HG02981 (cell line): ENCODE results near the gene TTC13.

Source experiments
- ATAC-seq: cut with Tn5 transposase; IDR thresholded peaks from one replicate; pipeline ENCODE4 v1.9.1; 2021; ENCODE audit warnings: mild to moderate bottlenecking, moderate library complexity; ENCODE audit not compliant: unreplicated experiment

The TTC13 gene

DNA sequence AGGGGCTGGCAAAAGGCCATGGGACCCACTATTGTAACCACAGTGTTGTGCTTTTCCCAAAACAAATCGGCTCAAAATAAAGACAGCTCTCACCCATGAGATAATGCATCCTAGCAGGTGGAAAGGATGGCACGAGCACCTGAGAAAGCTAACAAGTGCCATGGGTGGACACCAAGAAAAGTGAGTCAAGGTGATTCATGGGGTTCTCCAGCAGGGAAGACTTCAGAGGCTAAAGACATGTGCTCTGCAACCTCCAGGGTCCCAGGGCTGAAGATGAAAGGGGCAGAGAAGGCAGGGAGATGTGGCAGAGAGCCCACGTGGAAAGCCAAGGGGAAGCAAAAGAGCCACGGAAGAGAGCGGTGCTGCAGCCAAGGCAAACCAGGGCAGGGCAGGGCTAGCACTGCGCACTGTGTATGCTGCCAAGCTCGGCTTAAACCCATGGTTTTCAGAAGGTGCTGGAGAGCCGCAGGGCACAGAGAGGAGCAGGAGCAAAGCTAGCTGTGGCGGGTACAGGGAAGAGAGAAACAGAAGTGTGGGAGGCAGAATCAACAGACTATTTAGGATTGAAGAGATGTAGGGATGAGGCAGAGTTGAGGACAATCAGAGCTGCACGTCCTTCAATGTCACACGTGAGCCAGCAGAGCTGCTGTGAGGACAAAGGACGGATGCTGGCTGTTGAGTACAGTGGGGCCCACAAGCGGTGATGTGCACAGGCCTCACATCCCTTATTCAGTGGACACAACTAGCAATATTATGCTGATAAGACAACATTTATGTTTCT is 68.5 kb downstream of the TTC13 start:
- no peak for ATAC-seq

DNA sequence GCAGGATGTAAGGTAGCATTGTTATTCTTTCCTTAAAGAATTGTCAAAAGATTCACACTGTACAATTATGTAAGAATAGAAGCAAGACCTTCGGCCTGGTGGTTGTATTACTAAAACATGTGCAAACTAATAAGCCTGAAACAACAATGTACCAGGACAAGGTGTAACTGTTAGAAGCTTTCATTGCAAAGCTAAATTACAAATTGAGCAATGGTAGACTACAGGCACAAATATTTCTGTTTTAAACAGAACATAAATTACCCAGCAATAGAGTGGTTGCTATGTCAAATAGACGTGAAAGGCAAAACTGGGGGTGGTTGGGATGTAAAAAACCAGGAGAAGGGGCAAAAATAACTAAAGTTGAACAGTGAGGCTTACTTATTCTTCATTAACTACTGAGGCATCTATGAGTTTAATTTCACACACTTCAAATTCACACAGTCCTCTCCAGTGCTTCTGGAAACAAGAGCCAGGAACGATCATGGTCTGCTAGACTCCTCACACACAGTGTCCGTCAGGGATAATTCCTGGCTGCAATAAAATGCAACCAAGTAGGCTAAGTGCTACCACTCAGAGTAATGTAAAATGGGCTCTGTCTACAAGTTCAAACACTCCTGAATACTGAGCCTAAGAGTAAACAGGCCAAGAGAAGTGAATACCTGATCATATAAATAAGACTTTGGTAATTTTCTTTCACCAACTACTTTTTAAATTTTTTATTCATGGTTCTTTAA is 71.0 kb downstream of the TTC13 start:
- no peak for ATAC-seq

DNA sequence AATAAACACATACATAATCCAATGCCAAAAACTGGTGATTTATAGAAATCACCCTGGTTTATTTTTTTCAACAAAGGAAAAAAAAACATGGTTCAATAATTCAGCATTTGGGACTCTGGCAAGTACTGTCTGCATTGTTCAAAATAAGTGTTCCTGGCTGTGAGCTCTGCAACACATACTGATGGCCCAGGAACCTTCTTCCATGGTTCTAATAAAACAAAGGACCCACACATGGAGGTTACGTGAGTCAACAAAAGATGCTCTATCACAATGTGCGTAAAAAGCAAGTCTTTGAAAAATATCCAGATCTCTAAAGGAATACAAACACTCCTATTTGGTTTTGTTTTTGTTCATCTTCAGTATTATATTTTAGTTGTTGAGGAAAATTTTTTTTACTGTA is 72.4 kb downstream of the TTC13 start:
- ATAC-seq = no peak

DNA sequence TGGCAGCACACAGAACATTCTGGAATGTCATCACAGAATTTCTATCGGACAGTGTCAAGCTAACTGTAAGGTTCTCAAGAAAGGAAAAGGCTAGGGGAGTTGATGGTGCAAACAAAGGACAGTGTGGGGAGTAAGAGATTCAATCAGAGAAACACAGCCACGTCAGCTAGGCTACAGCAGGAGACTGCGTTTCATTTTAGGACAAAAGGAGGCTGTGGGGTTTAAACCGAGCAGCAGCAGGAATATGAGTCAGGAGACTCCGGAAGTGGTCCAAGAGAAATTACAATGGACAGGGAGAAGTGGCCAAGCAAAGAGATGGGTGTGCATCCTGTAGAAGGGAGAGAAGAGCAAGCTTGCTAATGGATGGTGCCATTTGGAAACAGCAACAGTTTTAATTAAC is 72.9 kb downstream of the TTC13 start:
- ATAC-seq = no peak

DNA sequence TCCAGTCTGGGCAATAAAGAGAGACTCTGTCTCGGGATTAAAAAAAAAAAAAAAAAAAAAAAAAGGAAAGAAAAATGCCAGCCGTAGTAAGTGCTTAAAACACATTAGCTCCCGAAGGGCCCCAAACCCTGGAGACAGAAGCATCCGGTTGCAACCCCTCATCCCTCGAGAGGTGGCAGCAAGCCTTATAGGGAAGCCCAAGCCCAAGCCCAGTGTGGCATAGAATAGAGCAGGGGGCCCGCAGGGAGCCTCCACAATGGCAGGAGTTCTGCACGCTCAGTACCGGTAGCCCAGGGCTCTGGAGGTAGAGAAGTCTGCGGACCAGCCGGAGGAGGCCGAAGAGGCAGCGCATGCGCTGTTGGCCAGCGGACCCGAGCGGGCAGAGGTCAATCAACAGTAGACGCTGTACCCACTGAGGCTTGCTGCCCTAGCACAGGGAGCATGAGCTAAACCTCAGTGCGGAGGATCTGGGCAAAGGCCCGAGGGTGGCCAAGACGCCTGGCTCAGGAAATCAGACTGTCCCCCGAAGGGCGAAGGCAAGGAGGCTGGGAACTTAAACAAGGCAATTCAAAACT is 76.2 kb downstream of the TTC13 start:
- no peak for ATAC-seq

DNA sequence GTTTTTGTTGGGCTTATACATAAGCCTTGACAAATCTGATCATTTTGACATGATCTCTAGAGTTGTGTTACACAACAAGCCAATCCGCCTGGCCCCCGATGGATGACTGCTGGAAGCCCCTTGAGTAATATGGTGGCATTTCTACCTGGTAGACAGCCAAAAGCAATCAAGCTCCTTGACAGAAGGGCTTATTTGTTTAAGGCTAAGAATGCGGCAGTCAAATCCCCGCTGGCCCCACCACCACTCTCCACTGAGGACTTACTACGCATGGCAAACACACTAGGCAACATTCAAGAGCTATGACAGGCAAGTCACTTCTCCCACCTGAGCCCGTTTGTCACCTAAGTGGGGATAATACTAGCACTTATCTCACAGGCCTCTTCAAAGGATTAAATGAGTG is 77.0 kb downstream of the TTC13 start:
- ATAC-seq = no peak

DNA sequence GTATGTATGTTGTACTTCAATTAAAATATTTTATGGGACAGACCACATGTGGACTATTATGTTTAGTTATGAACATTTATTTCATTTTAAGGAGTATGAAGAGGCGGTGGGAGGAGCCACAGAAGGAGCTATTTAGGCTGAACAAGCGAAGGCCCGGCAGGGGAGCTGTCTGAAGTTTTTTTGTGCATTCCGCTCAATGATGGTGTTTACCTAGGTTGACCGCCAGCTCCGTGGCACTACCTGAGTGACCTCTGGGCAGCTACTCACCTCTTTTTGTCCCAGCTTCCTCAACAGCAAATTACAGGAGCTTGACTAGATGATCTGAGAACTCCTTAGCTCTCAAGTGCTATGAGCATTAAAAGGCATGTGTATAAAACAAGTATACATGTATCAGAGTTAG is 77.7 kb downstream of the TTC13 start:
- no peak for ATAC-seq

DNA sequence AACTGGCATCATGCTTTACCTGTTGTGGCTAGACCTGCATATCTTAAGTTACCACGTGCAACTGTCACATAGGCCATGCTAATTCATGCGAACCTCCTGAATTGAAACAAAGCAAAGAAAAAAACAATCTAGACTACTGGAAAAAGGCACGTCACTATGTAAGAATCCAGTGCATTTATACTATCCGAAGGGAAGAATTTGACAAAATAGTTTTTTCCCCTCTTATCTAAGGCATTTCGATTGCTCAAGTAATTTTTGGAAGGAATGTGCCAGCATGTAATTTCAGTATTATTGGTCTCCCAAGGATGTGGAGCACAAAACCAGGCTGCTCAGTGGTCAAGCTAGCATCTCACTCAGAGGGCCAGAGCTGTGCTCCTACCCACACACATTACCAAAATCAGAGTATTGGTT is 78.8 kb downstream of the TTC13 start:
- no peak for ATAC-seq

DNA sequence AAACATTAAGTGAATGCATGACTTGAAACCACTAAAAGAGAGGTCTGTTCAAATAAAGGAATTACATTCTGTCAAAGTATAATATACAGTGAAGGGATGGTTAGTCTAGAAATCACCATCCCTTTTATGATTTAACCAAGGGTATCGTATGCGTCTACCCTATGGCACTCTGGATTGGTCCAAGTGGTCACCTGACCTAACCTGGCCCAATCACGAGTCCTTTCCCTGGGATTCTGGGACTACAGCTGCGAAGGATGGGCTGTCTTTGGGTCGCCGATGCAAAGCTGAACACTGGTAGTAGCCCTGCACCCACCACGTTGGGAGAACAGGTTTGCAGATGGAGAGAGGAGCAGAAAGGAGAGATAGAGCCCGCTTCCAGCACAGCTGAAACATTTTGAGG is 79.9 kb downstream of the TTC13 start:
- no peak for ATAC-seq

DNA sequence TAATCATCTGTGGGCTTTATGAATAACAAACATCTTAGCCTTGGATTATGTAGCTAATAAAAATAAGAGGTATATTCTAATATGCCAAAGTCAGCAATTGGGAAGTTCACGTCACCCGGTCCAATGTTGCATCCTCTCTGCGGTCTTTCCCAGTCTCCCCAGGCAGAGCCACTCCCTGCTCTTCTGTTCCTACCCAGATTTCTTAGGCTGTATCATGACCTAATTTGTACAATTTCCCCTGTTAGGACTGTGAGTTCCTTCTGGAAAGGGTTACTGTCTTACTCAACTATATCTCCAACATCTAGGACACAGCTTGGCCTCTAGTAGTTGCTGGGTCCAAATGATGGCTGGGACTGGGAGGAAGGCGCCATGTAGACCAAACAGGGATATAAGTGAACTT is 80.5 kb downstream of the TTC13 start:
- ATAC-seq = no peak

DNA sequence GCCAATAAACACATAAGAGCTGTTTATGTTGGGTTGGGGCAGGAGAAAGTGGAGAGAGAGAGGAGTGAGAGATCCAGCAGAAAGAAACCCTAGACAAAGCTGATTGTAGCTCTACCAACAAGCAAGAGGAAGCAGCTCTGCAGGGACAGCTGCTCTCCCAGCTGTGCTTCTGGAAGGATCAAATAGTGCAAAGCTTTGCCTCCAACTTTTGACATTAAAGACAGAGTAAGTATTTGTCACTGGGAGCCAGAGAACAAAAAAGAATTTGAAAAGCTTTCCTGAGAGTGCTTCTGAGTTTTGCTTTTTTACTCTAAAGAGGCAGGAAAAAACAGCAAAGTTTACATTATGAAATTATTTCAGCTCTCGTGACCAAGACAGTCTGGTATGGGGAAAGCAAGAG is 81.9 kb downstream of the TTC13 start:
- ATAC-seq = no peak

DNA sequence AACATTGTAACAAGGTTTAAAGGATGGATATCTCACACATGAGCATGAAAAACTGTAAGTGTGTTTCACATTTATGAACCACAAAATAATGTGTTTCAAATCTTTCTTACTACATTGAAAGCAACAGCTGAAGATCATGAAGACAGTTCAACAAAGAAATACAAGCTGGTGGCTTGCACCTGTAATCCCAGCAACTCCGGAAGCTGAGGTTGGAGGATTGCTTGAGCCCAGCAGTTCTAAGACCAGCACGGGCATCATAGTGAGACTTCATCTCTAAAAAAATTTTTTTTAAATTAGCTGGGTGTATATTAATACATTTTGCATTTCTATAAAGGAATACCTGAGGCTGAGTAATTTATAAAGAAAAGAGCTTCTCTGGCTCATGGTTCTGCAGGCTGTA is 83.2 kb downstream of the TTC13 start:
- ATAC-seq = no peak

DNA sequence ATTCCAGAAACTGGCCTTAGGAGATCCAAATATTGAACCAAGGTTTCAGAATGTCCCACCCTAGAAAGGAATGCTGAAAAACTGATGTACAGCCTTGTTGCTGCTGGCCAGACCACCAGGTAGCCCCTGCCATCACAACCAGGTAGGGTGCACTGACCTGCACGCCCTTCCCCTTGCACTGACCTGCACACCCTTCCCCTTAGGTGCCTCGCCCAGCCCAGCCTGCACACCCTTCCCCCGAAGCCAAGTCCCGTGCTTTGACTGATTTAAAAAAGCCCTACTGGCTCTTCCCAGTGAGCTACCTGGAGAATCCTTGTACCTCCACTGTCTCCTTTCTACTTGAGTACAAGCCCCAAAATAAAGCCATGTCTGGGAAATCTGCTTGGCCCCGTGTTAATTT is 84.0 kb downstream of the TTC13 start:
- ATAC-seq = no peak

DNA sequence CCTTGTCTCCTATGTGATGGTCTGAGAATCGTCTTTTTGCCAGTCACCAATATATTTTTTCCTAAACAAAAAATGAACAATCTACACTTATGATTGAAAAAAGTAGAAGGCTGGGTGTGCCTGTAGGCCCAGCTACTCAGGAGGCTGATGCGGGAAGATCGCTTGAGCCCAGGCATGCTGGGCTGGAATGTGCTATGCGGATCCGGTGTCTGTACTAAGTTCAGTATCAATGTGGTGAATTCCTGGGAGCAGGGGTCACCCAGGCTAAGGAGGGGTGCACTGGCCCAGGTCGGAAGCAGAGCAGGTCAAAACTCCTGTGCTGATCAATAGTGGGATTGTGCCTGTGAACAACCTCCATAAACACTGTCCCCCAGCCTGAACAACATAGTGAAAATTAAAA is 84.6 kb downstream of the TTC13 start:
- ATAC-seq = no peak

DNA sequence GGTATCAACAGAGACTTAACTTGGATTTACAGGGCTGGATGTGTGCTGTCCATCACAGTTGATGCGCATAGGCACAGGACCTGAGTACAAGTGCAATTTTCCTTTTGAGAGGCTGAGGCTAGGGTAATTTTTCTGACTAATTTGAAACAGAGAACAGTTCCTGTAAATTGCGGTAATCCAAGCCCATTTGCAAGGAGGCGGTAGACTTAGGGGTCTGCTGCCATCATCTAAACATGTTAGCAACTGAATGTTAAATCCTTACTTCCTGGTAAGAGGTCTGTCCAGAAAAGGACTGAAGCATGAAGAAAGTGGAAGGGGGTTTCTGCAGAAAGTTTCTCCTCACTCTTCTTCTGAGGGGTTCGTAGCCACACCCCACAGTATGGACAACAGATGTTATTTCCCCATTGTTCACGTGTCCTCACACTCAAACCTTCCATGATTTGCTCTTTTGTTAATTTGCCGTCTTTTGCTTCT is 86.6 kb downstream of the TTC13 start:
- no peak for ATAC-seq

DNA sequence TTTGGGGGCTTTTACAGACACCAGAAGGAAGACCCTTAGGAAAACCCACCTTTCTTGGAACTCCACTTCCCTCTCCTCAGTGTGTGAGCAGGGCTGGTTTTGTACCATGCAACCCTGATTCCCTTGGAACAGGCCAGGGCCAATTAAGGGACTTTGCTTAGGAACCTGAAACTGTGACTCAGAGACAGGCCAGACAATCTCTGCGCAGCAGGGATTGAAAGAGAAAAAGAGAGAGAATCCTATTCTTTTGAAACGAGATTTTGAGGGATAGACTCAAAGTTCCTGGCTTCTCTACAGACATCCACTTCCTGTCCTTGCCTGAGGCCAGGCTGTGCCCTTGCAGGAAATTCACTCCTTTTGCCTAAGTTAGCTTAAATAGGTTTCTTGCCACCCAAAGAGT is 87.2 kb downstream of the TTC13 start:
- ATAC-seq = no peak

DNA sequence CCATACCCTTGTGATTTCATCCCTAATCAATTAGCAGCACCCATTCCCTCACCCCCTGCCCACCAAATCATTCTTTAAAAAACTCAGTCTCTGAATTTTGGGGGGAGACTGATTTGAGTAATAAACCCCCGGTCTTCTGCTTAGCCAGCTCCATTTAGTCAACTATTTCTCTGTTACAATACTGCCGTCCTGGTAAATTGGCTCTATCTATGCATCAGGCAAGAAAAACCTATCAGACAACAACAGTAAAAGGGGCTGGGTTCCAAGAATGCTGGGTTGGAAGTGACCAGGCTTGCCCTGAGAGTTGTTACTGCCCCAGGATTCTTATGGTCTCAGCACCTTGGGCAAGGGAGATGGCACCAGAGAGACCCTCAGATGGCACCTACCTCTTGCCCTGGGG is 94.0 kb downstream of the TTC13 start:
- ATAC-seq = no peak

DNA sequence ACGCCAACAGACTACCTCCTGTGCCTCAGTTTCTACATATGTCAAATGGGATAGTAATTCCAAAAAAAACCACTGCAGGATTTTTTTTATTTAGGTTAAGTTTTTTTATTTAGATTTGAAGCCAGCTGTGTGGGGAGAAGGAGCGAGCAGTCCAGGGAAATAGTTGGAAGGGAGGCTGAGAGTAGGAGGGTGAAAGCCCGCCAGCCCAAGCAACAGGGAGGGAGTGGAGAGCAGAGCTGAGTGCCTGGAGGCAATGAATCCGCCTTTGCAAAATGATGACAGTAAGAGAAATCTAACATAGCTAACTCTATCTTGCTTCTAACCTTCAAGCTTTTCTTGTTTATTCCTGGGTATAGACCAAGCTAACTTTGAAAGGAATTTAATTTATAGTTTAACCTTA is 94.7 kb downstream of the TTC13 start:
- no peak for ATAC-seq

DNA sequence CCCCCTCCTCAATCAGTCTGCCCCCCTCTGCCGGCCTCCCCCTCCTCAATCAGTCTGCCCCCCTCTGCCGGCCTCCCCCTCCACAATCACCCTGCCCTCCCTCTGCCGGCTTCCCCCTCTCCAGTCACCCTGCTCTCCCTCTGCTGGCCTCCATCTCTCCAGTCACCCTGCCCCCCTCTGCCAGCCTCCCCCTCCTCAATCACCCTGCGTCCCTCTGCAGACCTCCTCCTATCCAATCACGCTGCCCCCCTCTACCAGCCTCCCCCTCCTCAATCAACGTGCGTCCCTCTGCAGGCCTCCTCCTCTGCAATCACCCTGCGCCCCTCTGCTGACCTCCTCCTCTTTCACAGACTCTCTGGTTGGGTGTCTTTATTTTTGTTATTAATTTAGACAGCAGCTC is 98.9 kb downstream of the TTC13 start:
- no peak for ATAC-seq

DNA sequence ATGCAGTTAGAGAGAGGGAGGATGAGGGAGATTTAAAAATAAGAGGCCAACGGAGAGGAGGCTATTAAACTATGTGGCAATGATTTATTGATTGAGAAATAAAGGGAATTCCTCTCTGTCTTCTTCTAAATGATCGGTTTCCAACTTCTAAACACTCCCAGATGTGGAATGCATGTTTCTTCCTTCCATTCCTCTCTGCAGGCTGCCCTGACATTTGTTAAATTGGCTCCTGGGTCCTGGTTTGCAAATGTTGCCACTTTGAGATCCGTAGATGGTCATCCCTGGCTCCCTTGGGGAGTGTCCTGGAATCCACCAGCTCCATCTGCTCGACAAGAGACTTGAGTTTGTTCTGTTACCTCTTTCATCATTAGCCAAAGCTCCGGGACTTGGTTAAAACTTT is 100.1 kb downstream of the TTC13 start:
- ATAC-seq = no peak

DNA sequence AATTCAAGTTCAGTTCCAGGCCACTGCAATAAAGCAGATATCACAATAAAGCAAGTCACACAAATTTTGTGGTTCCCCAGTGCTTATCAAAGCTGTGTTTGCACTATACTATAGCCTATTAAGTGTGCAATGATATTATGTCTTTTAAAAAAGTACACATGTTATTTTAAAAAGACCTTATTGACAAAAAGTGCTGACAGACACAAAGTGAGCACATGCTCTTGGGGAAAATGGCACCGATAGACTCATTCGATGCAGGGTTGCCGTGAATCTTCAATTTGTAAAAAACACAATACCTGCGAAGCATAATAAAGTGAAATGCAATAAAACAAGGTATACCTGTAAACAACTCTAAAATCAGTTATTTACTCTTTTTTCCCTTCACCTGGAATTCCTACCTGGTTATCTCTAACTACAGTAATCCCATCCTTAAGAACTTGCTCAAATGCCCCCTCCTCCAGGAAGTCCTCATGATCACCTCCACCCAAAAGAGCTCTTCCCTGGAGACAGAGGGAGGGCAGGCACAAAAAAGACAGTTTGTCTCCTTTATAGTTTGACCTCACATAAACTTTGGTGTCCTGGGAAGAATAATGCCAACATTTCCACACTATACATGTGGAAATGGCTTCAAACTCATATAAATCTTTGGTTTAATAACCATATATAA is 100.6 kb downstream of the TTC13 start:
- ATAC-seq = no peak
